HepG2 (cell line): ENCODE data around the gene ZNF428.

Experiments used
- CAMTA2 ChIP-seq: sonication (generic); formaldehyde crosslinking; IDR thresholded peaks from 2 replicates; pipeline ENCODE4 v1.4.0; 2020; ENCODE audit warnings: mild to moderate bottlenecking, missing genetic modification reagents, borderline replicate concordance
- EP300 ChIP-seq, 3 experiments: sonication (generic) in 1 of 3; formaldehyde crosslinking in 1 of 3; IDR thresholded peaks; 2 replicates each; pipeline versions ENCODE4 v1.5.1 to v1.6.1; 2011 to 2020; ENCODE audit warnings: low read depth in 2 of 3, low read length in 2 of 3, borderline replicate concordance in 1 of 3, improper control_type of control experiment in 1 of 3, mild to moderate bottlenecking in 1 of 3, missing genetic modification reagents in 1 of 3, moderate library complexity in 1 of 3
- FIP1L1 ChIP-seq: fragments of 200-400 bp; formaldehyde crosslinking; IDR thresholded peaks from 2 replicates; pipeline ENCODE4 v1.6.1; 2018; ENCODE audit warnings: low read depth, mild to moderate bottlenecking, low read length, moderate library complexity, borderline replicate concordance; ENCODE audit not compliant: insufficient read depth
- FOXP1 ChIP-seq, 2 experiments: fragments of 450-650 bp in 1 of 2; IDR thresholded peaks; 2 replicates each; pipeline ENCODE4 v1.6.1; 2017 to 2018; ENCODE audit warnings: antibody characterized with exemption in 1 of 2
- POLR2A ChIP-seq, 2 experiments: IDR thresholded peaks; 2 replicates each; pipeline ENCODE4 v1.6.1; 2011; ENCODE audit warnings: low read depth in 2 of 2, low read length in 2 of 2, mild to moderate bottlenecking in 1 of 2, moderate library complexity in 1 of 2; ENCODE audit not compliant: insufficient read depth in 1 of 2
- POLR2AphosphoS5 ChIP-seq: IDR thresholded peaks from 2 replicates; pipeline ENCODE4 v1.6.1; 2012; ENCODE audit warnings: low read depth, low read length
- RBFOX2 ChIP-seq: fragments of 200-400 bp; formaldehyde crosslinking; IDR thresholded peaks from 2 replicates; pipeline ENCODE4 v1.6.1; 2017; ENCODE audit warnings: low read depth, mild to moderate bottlenecking, low read length
- ZBTB1 ChIP-seq: sonication (generic); formaldehyde crosslinking; IDR thresholded peaks from 2 replicates; pipeline ENCODE4 v1.4.0; 2020; ENCODE audit warnings: missing genetic modification reagents, borderline replicate concordance
- ZKSCAN1 ChIP-seq: fragments of 150-350 bp; IDR thresholded peaks from 2 replicates; pipeline ENCODE4 v1.6.1; 2014; ENCODE audit warnings: low read length
- ZNF501 ChIP-seq: sonication (generic); formaldehyde crosslinking; IDR thresholded peaks from 2 replicates; pipeline ENCODE4 v1.5.1; 2020; ENCODE audit warnings: mild to moderate bottlenecking, moderate library complexity, missing genetic modification reagents
- ZNF616 ChIP-seq: sonication (generic); formaldehyde crosslinking; IDR thresholded peaks from 2 replicates; pipeline ENCODE4 v1.5.0; 2020; ENCODE audit warnings: low read depth, mild to moderate bottlenecking, missing genetic modification reagents

DNA sequence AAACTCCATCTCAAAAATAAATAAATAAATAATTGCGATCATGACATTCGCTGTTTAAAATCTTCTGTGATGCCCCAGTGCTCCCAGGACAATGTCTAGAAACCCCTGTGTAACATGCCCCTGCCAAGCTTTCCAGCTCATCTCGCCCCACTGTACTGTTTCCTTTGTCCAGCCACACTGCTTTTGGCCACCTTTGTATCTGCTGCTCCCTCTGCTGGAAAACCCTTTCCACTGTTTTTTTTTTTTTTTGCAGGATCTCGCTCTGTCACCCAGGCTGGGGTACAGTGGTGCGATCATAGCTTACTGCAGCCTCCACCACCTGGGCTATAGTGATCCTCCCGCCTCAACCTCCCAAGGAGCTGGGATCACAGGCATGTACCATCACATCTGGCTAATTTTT lies 43.1 kb upstream of the ZNF428 start:
- no peak for TF ChIP-seq POLR2A (IDR thresholded peaks at IDR 0.05; ENCODE audit: insufficient read depth in 1 of 2, low read depth in 2 of 2, low read length in 2 of 2)
- TF ChIP-seq FOXP1 (IDR thresholded peaks at IDR 0.05) = no peak
- no peak for TF ChIP-seq FOXP1 (CRISPR knock-in tag; IDR thresholded peaks at IDR 0.05)
- no peak for TF ChIP-seq ZNF501 (CRISPR knock-in tag)
- no peak for TF ChIP-seq ZNF616
- TF ChIP-seq RBFOX2 = no peak
- TF ChIP-seq FIP1L1 = no peak
- TF ChIP-seq POLR2AphosphoS5 = no peak
- TF ChIP-seq ZBTB1 (CRISPR knock-in tag) = no peak
- no peak for TF ChIP-seq EP300 (IDR thresholded peaks at IDR 0.05; ENCODE audit: low read depth in 2 of 2, low read length in 2 of 2)
- no peak for TF ChIP-seq EP300 (CRISPR knock-in tag; IDR thresholded peaks at IDR 0.05; ENCODE audit: borderline replicate concordance)
- no peak for TF ChIP-seq CAMTA2 (CRISPR knock-in tag)
- TF ChIP-seq ZKSCAN1 = no peak
